H9 (cell line): Measurements from ENCODE around the gene APBB2. TPM values are rescaled to one million over a fixed set of nuclear protein-coding genes. Genes with fewer than 3 reads are reported as not detected.

Experiments used
- DNase-seq: peaks from one replicate; pipeline ENCODE4 v3.0.0-alpha.2; 2017
- H2AFZ ChIP-seq: one replicate; pipeline ENCODE4 v1.6.1; 2013; ENCODE audit warnings: mild to moderate bottlenecking, low read length, control low read depth, moderate library complexity
- H2AK5ac ChIP-seq: 2 replicates; pipeline ENCODE4 v1.6.1; 2013; ENCODE audit warnings: low read length, control low read depth, mixed read lengths; ENCODE audit not compliant: insufficient read length
- H2BK120ac ChIP-seq: one replicate; pipeline ENCODE4 v1.6.1; 2013; ENCODE audit warnings: low read depth, mild to moderate bottlenecking, low read length, control low read depth, inconsistent platforms; ENCODE audit not compliant: poor library complexity, severe bottlenecking
- H2BK12ac ChIP-seq: 2 replicates; pipeline ENCODE4 v1.6.1; 2013; ENCODE audit warnings: low read length, control low read depth, mixed read lengths, low read depth; ENCODE audit not compliant: insufficient read length
- H2BK15ac ChIP-seq: 2 replicates; pipeline ENCODE4 v1.6.1; 2013; ENCODE audit warnings: low read depth, low read length, control low read depth
- H2BK20ac ChIP-seq: one replicate; pipeline ENCODE4 v1.6.1; 2013; ENCODE audit warnings: low read depth, mild to moderate bottlenecking, low read length, control low read depth, inconsistent platforms; ENCODE audit not compliant: poor library complexity, severe bottlenecking
- H2BK5ac ChIP-seq: 2 replicates; pipeline ENCODE4 v1.6.1; 2013; ENCODE audit warnings: low read length, control low read depth, mixed read lengths; ENCODE audit not compliant: insufficient read length
- H3K14ac ChIP-seq: 2 replicates; pipeline ENCODE4 v1.6.1; 2013; ENCODE audit warnings: low read length, control low read depth; ENCODE audit not compliant: insufficient read depth
- H3K18ac ChIP-seq: 2 replicates; pipeline ENCODE4 v1.6.1; 2013; ENCODE audit warnings: low read depth, mild to moderate bottlenecking, mixed read lengths, low read length, control low read depth; ENCODE audit not compliant: insufficient read length
- H3K23ac ChIP-seq: 2 replicates; pipeline ENCODE4 v1.6.1; 2013; ENCODE audit warnings: low read length, control low read depth, mixed read lengths, low read depth; ENCODE audit not compliant: insufficient read length
- H3K23me2 ChIP-seq: 2 replicates; pipeline ENCODE4 v1.6.1; 2013; ENCODE audit warnings: low read depth, mild to moderate bottlenecking, mixed read lengths, low read length, control low read depth; ENCODE audit not compliant: insufficient read length, poor library complexity, severe bottlenecking
- H3K27ac ChIP-seq: 2 replicates; pipeline ENCODE4 v1.5.1; 2013; ENCODE audit warnings: low read length, control low read depth, mixed read lengths, low read depth; ENCODE audit not compliant: insufficient read length
- H3K27me3 ChIP-seq: 2 replicates; pipeline ENCODE4 v1.6.1; 2013; ENCODE audit warnings: low read length, control low read depth, inconsistent platforms; ENCODE audit not compliant: insufficient read depth
- H3K4ac ChIP-seq: 2 replicates; pipeline ENCODE4 v1.6.1; 2013; ENCODE audit warnings: low read depth, mild to moderate bottlenecking, control low read depth, inconsistent platforms, low read length, moderate library complexity
- H3K4me1 ChIP-seq: 2 replicates; pipeline ENCODE4 v1.6.1; 2013; ENCODE audit warnings: low read length, control low read depth, inconsistent platforms; ENCODE audit not compliant: insufficient read depth
- H3K4me2 ChIP-seq: 2 replicates; pipeline ENCODE4 v1.6.1; 2013; ENCODE audit warnings: low read length, control low read depth, mixed read lengths; ENCODE audit not compliant: insufficient read length, insufficient read depth
- H3K56ac ChIP-seq: 2 replicates; pipeline ENCODE4 v1.6.1; 2013; ENCODE audit warnings: low read depth, mild to moderate bottlenecking, mixed read lengths, low read length, control low read depth; ENCODE audit not compliant: insufficient read length
- H3K79me1 ChIP-seq: 2 replicates; pipeline ENCODE4 v1.6.1; 2013; ENCODE audit warnings: low read depth, mild to moderate bottlenecking, moderate library complexity, low read length, control low read depth, inconsistent platforms; ENCODE audit not compliant: insufficient read depth, poor library complexity, severe bottlenecking
- H3K79me2 ChIP-seq: 2 replicates; pipeline ENCODE4 v1.6.1; 2013; ENCODE audit warnings: low read length, control low read depth, inconsistent platforms; ENCODE audit not compliant: insufficient read depth
- H3K9ac ChIP-seq: 2 replicates; pipeline ENCODE4 v1.6.1; 2013; ENCODE audit warnings: low read length, control low read depth, mixed read lengths; ENCODE audit not compliant: insufficient read length; ENCODE audit errors: extremely low read depth
- H3K9me3 ChIP-seq: one replicate; pipeline ENCODE4 v1.6.1; 2013; ENCODE audit warnings: low read depth, low read length, inconsistent platforms; ENCODE audit not compliant: control insufficient read depth
- H3T11ph ChIP-seq: one replicate; pipeline ENCODE4 v1.6.1; 2013; ENCODE audit warnings: mild to moderate bottlenecking, low read length, control low read depth, inconsistent platforms
- H4K20me1 ChIP-seq: one replicate; pipeline ENCODE4 v1.6.1; 2013; ENCODE audit not compliant: control insufficient read depth, insufficient read length, insufficient read depth
- H4K5ac ChIP-seq: 2 replicates; pipeline ENCODE4 v1.6.1; 2013; ENCODE audit warnings: low read depth, mild to moderate bottlenecking, mixed read lengths, low read length, control low read depth; ENCODE audit not compliant: insufficient read length
- H4K8ac ChIP-seq: replicated peaks from 2 replicates; pipeline ENCODE4 v1.6.1; 2013; ENCODE audit warnings: low read length, control low read depth, mixed read lengths, low read depth; ENCODE audit not compliant: insufficient read length
- H4K91ac ChIP-seq: 2 replicates; pipeline ENCODE4 v1.6.1; 2013; ENCODE audit warnings: low read depth, mild to moderate bottlenecking, moderate library complexity, mixed read lengths, low read length, control low read depth; ENCODE audit not compliant: insufficient read length
- H3K27ac Mint-ChIP-seq, 3 experiments: 2 replicates in 2 of 3; 3 replicates in 1 of 3; pipeline ENCODE4 v1.8.0; 2020 to 2021; ENCODE audit warnings: mixed read lengths in 3 of 3, mild to moderate bottlenecking in 1 of 3, moderate library complexity in 1 of 3
- H3K27me3 Mint-ChIP-seq: 2 replicates; pipeline ENCODE4 v1.8.0; 2021; ENCODE audit warnings: low read depth, mild to moderate bottlenecking, moderate library complexity, mixed read lengths
- H3K36me3 Mint-ChIP-seq, 3 experiments: 2 replicates in 2 of 3; 3 replicates in 1 of 3; pipeline ENCODE4 v1.8.0; 2020 to 2021; ENCODE audit warnings: low read depth in 3 of 3, mixed read lengths in 3 of 3; ENCODE audit not compliant: insufficient read depth in 1 of 3
- H3K4me1 Mint-ChIP-seq, 2 experiments: 2 replicates each; pipeline ENCODE4 v1.8.0; 2020; ENCODE audit warnings: mixed read lengths in 2 of 2
- H3K4me3 Mint-ChIP-seq, 2 experiments: 2 replicates in 1 of 2; 3 replicates in 1 of 2; pipeline ENCODE4 v1.8.0; 2020 to 2021; ENCODE audit warnings: mild to moderate bottlenecking in 2 of 2, mixed read lengths in 2 of 2, moderate library complexity in 1 of 2
- H3K9me3 Mint-ChIP-seq, 2 experiments: 2 replicates in 1 of 2; 3 replicates in 1 of 2; pipeline ENCODE4 v1.8.0; 2020; ENCODE audit warnings: mild to moderate bottlenecking in 2 of 2, mixed read lengths in 2 of 2, moderate library complexity in 1 of 2
- CTCF ChIP-seq: fragments of 200-600 bp; sonication (generic); conservative IDR thresholded peaks from 3 replicates; pipeline ENCODE4 v1.8.0; 2021; ENCODE audit warnings: antibody characterized with exemption, mild to moderate bottlenecking
- WGBS: extraction: QIAGEN DNeasy Blood & Tissue Kit; methylation state at CpG from one replicate; pipeline ENCODE4 v1.1.7; 2013; ENCODE audit warnings: missing lambda C conversion rate, low lambda C conversion rate, mixed read lengths; ENCODE audit not compliant: insufficient read length; ENCODE audit errors: extremely low coverage; 5-methylcytosine and 5-hydroxymethylcytosine counted together
- total RNA-seq: library from RNA; stranded (reverse); gene quantifications from 2 replicates; pipeline ENCODE4 v1.2.1, GENCODE V29; 2021

The APBB2 gene
- total RNA-seq, 1 experiment from 2014 or later, result 39.6 TPM

- H3K4me3 Mint-ChIP-seq, result no peak overlapping the region
- no peak overlapping the region for H3K9ac ChIP-seq
- no peaks in the 10 kb centered on the region for H3K4me1 ChIP-seq
- H3K79me2 ChIP-seq, result no peaks in the 10 kb centered on the region
- no peak overlapping the region for H4K8ac ChIP-seq
- H2BK12ac ChIP-seq, result no peak overlapping the region
- no peak for TF ChIP-seq CTCF
- no peaks in the 10 kb centered on the region for H3K79me1 ChIP-seq
- H3K56ac ChIP-seq, result no peak overlapping the region
- no peaks in the 10 kb centered on the region for H3K9me3 ChIP-seq
- H2AFZ ChIP-seq, result no peak overlapping the region
- no peak overlapping the region for H3K4me2 ChIP-seq
- H3K23ac ChIP-seq, result no peak overlapping the region
- no peak overlapping the region for H3K27ac ChIP-seq
- no peak overlapping the region for H2BK5ac ChIP-seq
- no peak overlapping the region for H2BK20ac ChIP-seq
- no CpG with 5 or more reads among the region's 3 CpGs for WGBS
- H3K27me3 ChIP-seq, result no peaks in the 10 kb centered on the region
- no peaks in the 10 kb centered on the region for H3K27me3 Mint-ChIP-seq
- H2AK5ac ChIP-seq, result no peak overlapping the region
- H3K36me3 Mint-ChIP-seq, result no peaks in the 10 kb centered on the region
- peaks cover 0 to 13% of the 10 kb centered on the region in 2 experiments; a peak in 2 of 4 replicates for H3K4me1 Mint-ChIP-seq
- no peak overlapping the region for H3K14ac ChIP-seq
- H3T11ph ChIP-seq, result no peak overlapping the region
- H3K9me3 Mint-ChIP-seq, result no peaks in the 10 kb centered on the region
- H3K23me2 ChIP-seq, result no peaks in the 10 kb centered on the region
- no peak for DNase-seq
- no peak overlapping the region for H4K91ac ChIP-seq
- no peak overlapping the region for H2BK120ac ChIP-seq
- no peak overlapping the region for H3K4ac ChIP-seq
- H3K18ac ChIP-seq, result no peak overlapping the region
- H2BK15ac ChIP-seq, result no peak overlapping the region
- H4K20me1 ChIP-seq, result no peaks in the 10 kb centered on the region
- H3K27ac Mint-ChIP-seq, result peak overlapping the region in 1 of 3 experiments; percentile 76; a peak in 2 of 7 replicates
- H4K5ac ChIP-seq, result no peak overlapping the region
Measured at GRCh38 chr4:41092128-41092527, 122.2 kb downstream of the APBB2 start.
